Neural crest cell (in vitro differentiated cells): ENCODE data around the gene MYMK. TPM values are rescaled to one million over a fixed set of nuclear protein-coding genes. Genes with fewer than 3 reads are reported as not detected.

Experiments
- DNase-seq: peaks from one replicate; pipeline ENCODE4 v3.0.0; 2021; ENCODE audit warnings: low read depth, mixed read lengths, low spot score
- H3K27ac Mint-ChIP-seq: one replicate; pipeline ENCODE4 v1.8.0; 2021; ENCODE audit warnings: mild to moderate bottlenecking, mixed read lengths; ENCODE audit not compliant: unreplicated experiment
- H3K27me3 Mint-ChIP-seq: 2 replicates; pipeline ENCODE4 v1.8.0; 2021; ENCODE audit warnings: low read depth, mild to moderate bottlenecking, mixed read lengths
- H3K36me3 Mint-ChIP-seq: 2 replicates; pipeline ENCODE4 v1.8.0; 2021; ENCODE audit warnings: low read depth, mild to moderate bottlenecking, mixed read lengths
- H3K4me1 Mint-ChIP-seq: 2 replicates; pipeline ENCODE4 v1.8.0; 2021; ENCODE audit warnings: mixed read lengths
- H3K4me3 Mint-ChIP-seq: one replicate; pipeline ENCODE4 v1.8.0; 2021; ENCODE audit warnings: mild to moderate bottlenecking, mixed read lengths
- H3K9me3 Mint-ChIP-seq: 2 replicates; pipeline ENCODE4 v1.8.0; 2021; ENCODE audit warnings: mixed read lengths
- total RNA-seq: library from RNA; stranded (reverse); gene quantifications from 2 replicates; pipeline ENCODE4 v1.2.1, GENCODE V29; 2021
- TF ChIP-seq, protein P1 (sequence below): fragments of 200-600 bp; sonication (generic); conservative IDR thresholded peaks from 2 replicates; pipeline ENCODE4 v1.5.0; 2021; ENCODE audit warnings: antibody characterized with exemption, mild to moderate bottlenecking

MYMK gene
- total RNA-seq, 1 donor from 2014 or later: not detected

DNA sequence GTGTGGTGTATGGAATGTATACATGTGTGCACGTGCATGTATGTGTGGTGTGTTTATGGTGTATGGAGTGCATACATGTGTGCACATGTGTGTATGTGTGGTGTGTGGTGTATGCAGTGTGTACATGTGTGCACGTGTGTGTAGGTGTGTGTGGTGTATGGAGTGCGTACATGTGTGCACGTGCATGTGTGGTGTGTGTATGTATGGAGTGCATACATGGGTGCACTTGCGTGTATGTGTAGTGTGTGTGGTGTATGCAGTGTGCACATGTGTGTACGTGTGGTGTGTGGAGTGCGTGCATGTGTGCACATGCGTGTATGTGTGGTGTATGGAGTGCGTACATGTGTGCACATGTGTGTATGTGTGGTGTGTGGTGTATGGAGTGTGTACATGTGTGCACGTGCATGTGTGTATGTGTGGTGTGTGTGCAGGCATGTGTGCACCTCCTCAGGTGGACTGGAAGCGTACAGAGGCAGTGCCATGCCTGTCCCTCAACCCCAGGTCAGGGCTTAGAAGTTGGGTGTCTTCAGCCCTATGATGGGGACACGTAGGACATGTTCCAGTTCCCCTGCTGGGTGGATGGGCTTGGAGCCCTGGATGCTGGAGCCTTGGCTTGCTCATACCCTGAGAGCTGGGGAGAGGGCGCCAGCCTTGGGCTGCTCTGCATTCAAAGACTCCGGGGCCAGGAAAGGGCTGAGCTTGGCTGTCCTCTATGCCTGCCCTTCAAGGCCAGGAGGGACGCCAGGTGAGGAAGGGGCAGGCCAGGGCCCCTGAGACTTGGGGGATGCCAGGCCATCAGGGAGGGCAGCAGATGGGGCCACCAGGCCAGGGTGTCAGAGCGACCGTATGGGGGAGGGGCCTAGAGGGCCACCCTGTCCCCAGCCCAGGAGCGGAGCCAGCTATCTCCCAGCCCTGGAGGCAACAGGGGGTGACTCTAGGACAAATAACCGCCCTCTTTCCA lies 12.2 kb downstream of the MYMK start:
- no peak for DNase-seq
- Mint-ChIP-seq H3K27ac (no peak overlapping the region), H3K36me3 (no peaks in the 10 kb centered on the region), H3K9me3 (no peaks in the 10 kb centered on the region), H3K4me3 (no peak overlapping the region), H3K27me3 (peaks cover 3% of the 10 kb centered on the region), H3K4me1 (peaks cover 10% of the 10 kb centered on the region)
- TF ChIP-seq, protein P1, sequence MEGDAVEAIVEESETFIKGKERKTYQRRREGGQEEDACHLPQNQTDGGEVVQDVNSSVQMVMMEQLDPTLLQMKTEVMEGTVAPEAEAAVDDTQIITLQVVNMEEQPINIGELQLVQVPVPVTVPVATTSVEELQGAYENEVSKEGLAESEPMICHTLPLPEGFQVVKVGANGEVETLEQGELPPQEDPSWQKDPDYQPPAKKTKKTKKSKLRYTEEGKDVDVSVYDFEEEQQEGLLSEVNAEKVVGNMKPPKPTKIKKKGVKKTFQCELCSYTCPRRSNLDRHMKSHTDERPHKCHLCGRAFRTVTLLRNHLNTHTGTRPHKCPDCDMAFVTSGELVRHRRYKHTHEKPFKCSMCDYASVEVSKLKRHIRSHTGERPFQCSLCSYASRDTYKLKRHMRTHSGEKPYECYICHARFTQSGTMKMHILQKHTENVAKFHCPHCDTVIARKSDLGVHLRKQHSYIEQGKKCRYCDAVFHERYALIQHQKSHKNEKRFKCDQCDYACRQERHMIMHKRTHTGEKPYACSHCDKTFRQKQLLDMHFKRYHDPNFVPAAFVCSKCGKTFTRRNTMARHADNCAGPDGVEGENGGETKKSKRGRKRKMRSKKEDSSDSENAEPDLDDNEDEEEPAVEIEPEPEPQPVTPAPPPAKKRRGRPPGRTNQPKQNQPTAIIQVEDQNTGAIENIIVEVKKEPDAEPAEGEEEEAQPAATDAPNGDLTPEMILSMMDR: no peak

DNA sequence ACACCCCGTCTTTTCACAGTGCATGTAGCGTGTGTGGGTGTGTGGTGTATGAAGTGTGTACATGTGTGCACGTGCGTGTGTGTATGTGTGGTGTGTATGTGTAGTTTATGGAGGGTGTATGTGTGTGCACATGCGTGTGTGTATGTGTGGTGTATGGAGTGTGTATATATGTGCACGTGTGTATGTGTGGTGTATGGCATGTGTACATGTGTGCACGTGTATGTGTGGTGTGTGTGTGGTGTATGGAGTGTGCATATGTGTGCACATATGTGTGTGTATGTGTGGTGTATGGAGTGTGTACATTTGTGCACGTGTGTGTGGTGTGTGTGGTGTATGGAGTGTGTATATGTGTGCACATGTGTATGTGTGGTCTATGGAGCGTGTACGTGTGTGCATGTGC lies 13.2 kb downstream of the MYMK start:
- H3K4me3 Mint-ChIP-seq: no peak overlapping the region
- no peak for DNase-seq
- H3K27me3 Mint-ChIP-seq: peaks cover 3% of the 10 kb centered on the region
- peaks cover 10% of the 10 kb centered on the region for H3K4me1 Mint-ChIP-seq
- H3K27ac Mint-ChIP-seq: no peak overlapping the region
- no peaks in the 10 kb centered on the region for H3K9me3 Mint-ChIP-seq
- TF ChIP-seq, protein P1: no peak
- H3K36me3 Mint-ChIP-seq: no peaks in the 10 kb centered on the region

DNA sequence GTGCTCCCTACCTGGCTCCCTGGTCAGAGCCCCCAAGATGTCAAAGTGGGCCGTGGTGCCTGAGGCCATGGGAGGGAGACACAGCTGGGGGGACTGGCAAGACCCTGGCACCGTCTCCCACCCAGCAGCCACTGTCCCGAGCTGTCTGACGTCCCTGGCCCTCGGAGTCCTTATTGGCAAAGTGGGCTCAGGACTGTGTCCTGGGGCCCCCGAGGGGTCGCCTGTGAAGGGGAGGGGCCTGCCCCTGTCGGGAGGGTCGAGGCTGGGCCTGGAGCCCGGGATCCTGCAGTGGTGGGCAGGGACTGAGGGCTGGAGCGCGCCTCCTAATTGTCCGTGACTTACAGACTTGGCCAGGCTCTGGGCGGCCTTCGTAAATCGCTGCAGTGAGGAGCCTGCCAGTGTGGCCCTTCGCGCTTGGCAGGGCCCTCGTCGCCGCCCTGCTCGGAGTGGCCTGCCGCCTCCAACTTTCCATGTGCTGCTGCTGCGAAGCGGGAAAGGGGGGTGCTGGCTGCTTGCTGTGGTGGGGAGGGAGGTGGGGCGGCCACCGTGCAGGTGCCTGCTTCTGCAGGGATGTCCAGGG lies 13.7 kb downstream of the MYMK start:
- Mint-ChIP-seq H3K4me3 (no peak overlapping the region), H3K4me1 (peaks cover 10% of the 10 kb centered on the region), H3K36me3 (no peaks in the 10 kb centered on the region), H3K9me3 (no peaks in the 10 kb centered on the region), H3K27ac (no peak overlapping the region), H3K27me3 (peaks cover 3% of the 10 kb centered on the region)
- TF ChIP-seq, protein P1: no peak
- DNase-seq: no peak

DNA sequence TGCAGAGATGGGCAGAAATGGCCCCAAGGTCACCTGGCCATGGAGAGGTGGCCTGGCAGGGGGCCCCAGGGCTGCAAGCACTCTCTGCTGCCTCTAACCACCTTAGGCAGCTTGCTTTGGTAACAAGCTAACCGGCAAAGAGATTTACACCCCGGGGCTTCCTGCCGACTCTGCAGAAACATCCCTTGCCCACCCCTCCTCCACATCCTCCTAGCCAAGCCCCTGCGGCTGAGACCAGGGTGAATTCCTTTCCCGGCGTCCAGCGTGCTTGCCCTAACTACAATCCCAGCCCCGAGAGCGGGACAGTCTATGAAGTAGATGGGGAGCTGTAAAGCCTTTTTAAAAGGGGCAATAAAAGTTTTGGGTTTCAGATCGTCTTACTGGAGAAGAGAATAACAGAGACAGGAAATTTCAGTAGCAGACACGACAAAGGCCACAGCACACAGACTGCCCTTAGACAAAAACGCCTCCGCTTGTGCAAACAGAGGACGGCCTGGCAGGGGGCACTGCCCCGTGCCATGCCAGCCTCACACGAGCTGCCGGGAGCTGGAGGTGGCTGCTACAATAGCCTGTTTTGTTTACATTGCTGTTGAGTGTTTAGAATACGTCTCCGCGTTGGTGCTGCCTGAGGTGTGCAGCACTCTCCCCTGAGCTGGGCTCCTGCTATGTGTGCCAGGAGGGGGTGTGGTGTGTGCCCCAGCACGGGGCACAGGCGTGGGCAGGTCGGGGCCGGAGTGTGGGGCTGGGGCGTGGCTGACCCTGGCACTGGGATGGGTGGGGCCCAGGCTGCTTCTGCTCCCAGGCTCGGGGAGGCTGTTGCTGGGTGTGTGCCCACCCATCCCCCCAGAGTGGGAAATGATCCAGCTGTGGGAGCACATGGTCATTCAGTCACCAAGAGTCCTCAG lies 15.3 kb downstream of the MYMK start:
- Mint-ChIP-seq H3K36me3 (no peaks in the 10 kb centered on the region), H3K4me3 (peak overlapping the region; percentile 72), H3K27ac (no peak overlapping the region), H3K27me3 (peaks cover 3% of the 10 kb centered on the region), H3K9me3 (no peaks in the 10 kb centered on the region), H3K4me1 (peaks cover 10% of the 10 kb centered on the region)
- TF ChIP-seq, protein P1: no peak
- no peak for DNase-seq

DNA sequence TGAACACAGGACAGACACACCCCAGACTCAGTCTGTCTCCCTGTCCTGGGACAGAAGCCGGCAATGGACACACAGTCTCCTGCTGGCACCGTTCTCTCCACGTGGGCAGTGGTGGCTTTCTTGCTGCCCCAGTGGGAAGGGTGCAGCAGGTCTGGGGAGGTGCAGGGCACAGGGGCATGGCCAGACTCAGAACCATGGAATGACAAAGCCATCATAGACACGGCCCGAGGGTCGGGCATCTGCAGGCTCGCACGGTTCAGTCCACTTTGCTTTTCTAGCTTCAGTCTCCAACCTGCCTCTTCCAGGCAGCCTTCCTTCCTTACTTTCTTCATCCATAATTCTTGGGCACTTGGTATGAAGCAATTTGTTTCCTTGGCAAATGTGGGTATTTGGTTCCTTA lies 16.7 kb downstream of the MYMK start:
- TF ChIP-seq, protein P1: no peak
- H3K27me3 Mint-ChIP-seq: peaks cover 5% of the 10 kb centered on the region
- no peak overlapping the region for H3K4me3 Mint-ChIP-seq
- no peaks in the 10 kb centered on the region for H3K9me3 Mint-ChIP-seq
- DNase-seq: no peak
- H3K36me3 Mint-ChIP-seq: no peaks in the 10 kb centered on the region
- H3K4me1 Mint-ChIP-seq: peaks cover 10% of the 10 kb centered on the region
- no peak overlapping the region for H3K27ac Mint-ChIP-seq
